ENCODE measurements around the gene SRP54.

- TF ChIP-seq, protein P1, sequence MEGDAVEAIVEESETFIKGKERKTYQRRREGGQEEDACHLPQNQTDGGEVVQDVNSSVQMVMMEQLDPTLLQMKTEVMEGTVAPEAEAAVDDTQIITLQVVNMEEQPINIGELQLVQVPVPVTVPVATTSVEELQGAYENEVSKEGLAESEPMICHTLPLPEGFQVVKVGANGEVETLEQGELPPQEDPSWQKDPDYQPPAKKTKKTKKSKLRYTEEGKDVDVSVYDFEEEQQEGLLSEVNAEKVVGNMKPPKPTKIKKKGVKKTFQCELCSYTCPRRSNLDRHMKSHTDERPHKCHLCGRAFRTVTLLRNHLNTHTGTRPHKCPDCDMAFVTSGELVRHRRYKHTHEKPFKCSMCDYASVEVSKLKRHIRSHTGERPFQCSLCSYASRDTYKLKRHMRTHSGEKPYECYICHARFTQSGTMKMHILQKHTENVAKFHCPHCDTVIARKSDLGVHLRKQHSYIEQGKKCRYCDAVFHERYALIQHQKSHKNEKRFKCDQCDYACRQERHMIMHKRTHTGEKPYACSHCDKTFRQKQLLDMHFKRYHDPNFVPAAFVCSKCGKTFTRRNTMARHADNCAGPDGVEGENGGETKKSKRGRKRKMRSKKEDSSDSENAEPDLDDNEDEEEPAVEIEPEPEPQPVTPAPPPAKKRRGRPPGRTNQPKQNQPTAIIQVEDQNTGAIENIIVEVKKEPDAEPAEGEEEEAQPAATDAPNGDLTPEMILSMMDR (IDR thresholded peaks at IDR 0.05) = no peak
- no peak for TF ChIP-seq POLR2A (IDR thresholded peaks at IDR 0.05)
These were observed 22.0 kb downstream of the SRP54 start for GRCh38 chr14:35004839-35005238.
